ENCODE measurements around the gene IGLL1.

DNA sequence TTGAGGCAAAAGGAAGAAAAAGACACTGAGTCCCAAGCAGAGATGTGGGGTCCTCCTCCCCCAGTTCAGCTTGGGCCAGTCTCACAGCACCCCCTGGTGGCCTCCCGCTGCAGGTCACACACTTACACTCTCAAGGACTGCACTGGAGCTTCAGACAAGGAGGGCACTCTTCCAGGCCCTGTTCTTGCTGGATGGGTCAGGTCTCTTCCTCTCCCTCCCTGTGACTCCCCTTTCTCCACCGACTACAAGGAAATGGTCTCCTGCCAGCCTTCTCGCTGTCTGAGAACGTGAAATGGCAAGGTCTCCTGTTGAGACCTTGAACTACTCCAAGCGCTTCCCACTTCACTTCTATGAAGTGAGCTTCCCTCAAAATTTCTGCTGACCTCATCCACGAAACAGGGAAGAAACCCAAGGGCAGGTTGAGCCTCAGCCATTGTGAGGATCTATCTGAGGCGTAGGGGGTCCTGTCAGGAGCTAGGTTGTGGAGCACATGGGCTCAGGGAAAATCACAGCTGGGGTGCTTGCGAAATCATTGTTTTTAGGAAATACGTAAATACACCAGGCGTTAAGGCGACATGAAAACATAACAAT lies 11.2 kb upstream of the IGLL1 start:
- TF ChIP-seq HNF4A (conservative IDR thresholded peaks at IDR 0.05) = no peak
- TF ChIP-seq, protein P1, sequence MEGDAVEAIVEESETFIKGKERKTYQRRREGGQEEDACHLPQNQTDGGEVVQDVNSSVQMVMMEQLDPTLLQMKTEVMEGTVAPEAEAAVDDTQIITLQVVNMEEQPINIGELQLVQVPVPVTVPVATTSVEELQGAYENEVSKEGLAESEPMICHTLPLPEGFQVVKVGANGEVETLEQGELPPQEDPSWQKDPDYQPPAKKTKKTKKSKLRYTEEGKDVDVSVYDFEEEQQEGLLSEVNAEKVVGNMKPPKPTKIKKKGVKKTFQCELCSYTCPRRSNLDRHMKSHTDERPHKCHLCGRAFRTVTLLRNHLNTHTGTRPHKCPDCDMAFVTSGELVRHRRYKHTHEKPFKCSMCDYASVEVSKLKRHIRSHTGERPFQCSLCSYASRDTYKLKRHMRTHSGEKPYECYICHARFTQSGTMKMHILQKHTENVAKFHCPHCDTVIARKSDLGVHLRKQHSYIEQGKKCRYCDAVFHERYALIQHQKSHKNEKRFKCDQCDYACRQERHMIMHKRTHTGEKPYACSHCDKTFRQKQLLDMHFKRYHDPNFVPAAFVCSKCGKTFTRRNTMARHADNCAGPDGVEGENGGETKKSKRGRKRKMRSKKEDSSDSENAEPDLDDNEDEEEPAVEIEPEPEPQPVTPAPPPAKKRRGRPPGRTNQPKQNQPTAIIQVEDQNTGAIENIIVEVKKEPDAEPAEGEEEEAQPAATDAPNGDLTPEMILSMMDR (IDR thresholded peaks at IDR 0.05; ENCODE audit: low read depth, low read length, missing input control) = peak; percentile 72
- no peak for TF ChIP-seq GABPA (IDR thresholded peaks at IDR 0.05 in 1 of 2, conservative IDR thresholded peaks at IDR 0.05 in 1 of 2)
- TF ChIP-seq RAD21 (IDR thresholded peaks at IDR 0.05) = peak; percentile 79 to 93
- TF ChIP-seq, protein P2, sequence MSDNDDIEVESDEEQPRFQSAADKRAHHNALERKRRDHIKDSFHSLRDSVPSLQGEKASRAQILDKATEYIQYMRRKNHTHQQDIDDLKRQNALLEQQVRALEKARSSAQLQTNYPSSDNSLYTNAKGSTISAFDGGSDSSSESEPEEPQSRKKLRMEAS (IDR thresholded peaks at IDR 0.05) = no peak
- TF ChIP-seq FOXA1 (IDR thresholded peaks at IDR 0.05) = no peak
- no peak for TF ChIP-seq RXRA (IDR thresholded peaks at IDR 0.05)
- TF ChIP-seq, protein P3, sequence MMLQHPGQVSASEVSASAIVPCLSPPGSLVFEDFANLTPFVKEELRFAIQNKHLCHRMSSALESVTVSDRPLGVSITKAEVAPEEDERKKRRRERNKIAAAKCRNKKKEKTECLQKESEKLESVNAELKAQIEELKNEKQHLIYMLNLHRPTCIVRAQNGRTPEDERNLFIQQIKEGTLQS (IDR thresholded peaks at IDR 0.05) = no peak
- TF ChIP-seq, protein P4, sequence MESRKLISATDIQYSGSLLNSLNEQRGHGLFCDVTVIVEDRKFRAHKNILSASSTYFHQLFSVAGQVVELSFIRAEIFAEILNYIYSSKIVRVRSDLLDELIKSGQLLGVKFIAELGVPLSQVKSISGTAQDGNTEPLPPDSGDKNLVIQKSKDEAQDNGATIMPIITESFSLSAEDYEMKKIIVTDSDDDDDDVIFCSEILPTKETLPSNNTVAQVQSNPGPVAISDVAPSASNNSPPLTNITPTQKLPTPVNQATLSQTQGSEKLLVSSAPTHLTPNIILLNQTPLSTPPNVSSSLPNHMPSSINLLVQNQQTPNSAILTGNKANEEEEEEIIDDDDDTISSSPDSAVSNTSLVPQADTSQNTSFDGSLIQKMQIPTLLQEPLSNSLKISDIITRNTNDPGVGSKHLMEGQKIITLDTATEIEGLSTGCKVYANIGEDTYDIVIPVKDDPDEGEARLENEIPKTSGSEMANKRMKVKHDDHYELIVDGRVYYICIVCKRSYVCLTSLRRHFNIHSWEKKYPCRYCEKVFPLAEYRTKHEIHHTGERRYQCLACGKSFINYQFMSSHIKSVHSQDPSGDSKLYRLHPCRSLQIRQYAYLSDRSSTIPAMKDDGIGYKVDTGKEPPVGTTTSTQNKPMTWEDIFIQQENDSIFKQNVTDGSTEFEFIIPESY (IDR thresholded peaks at IDR 0.05) = no peak
- TF ChIP-seq, protein P5, sequence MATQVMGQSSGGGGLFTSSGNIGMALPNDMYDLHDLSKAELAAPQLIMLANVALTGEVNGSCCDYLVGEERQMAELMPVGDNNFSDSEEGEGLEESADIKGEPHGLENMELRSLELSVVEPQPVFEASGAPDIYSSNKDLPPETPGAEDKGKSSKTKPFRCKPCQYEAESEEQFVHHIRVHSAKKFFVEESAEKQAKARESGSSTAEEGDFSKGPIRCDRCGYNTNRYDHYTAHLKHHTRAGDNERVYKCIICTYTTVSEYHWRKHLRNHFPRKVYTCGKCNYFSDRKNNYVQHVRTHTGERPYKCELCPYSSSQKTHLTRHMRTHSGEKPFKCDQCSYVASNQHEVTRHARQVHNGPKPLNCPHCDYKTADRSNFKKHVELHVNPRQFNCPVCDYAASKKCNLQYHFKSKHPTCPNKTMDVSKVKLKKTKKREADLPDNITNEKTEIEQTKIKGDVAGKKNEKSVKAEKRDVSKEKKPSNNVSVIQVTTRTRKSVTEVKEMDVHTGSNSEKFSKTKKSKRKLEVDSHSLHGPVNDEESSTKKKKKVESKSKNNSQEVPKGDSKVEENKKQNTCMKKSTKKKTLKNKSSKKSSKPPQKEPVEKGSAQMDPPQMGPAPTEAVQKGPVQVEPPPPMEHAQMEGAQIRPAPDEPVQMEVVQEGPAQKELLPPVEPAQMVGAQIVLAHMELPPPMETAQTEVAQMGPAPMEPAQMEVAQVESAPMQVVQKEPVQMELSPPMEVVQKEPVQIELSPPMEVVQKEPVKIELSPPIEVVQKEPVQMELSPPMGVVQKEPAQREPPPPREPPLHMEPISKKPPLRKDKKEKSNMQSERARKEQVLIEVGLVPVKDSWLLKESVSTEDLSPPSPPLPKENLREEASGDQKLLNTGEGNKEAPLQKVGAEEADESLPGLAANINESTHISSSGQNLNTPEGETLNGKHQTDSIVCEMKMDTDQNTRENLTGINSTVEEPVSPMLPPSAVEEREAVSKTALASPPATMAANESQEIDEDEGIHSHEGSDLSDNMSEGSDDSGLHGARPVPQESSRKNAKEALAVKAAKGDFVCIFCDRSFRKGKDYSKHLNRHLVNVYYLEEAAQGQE (IDR thresholded peaks at IDR 0.05) = no peak
- TF ChIP-seq YY1 (IDR thresholded peaks at IDR 0.05) = no peak
- TF ChIP-seq TAF1 (conservative IDR thresholded peaks at IDR 0.05) = no peak
- TF ChIP-seq JUND (IDR thresholded peaks at IDR 0.05) = no peak
- TF ChIP-seq SP1 (IDR thresholded peaks at IDR 0.05) = no peak

All from liver (tissue), 3 donors.